H1 (cell line): ENCODE data around the gene TMIGD2. TPM values are rescaled to one million over a fixed set of nuclear protein-coding genes. Genes with fewer than 3 reads are reported as not detected.
A peak's percentile ranks its signal among the peaks of the same experiment; 100 is the strongest.

Experiments used
- ASH2L ChIP-seq: fragments of 200-600, 300-600 bp; sonication (generic); IDR thresholded peaks from one replicate; pipeline ENCODE4 v1.7.1; 2017; ENCODE audit warnings: low read length
- BACH1 ChIP-seq: IDR thresholded peaks from 2 replicates; pipeline ENCODE4 v1.6.1; 2012; ENCODE audit warnings: low read length, improper control_type of control experiment
- BCL11A ChIP-seq, 2 experiments: IDR thresholded peaks; one replicate each; pipeline ENCODE4 v1.6.1; 2011; ENCODE audit warnings: low read depth in 2 of 2, low read length in 2 of 2, mild to moderate bottlenecking in 2 of 2
- EGR1 ChIP-seq: IDR thresholded peaks from 2 replicates; pipeline ENCODE4 v1.6.1; 2011; ENCODE audit warnings: low read depth, low read length, borderline replicate concordance
- EZH2 ChIP-seq: fragments of 200-600 bp; sonication (generic); IDR thresholded peaks from 2 replicates; pipeline ENCODE4 v1.7.1; 2012; ENCODE audit warnings: low read depth, mild to moderate bottlenecking, moderate library complexity, low read length, inconsistent platforms; ENCODE audit not compliant: severe bottlenecking
- FOSL1 ChIP-seq: IDR thresholded peaks from 2 replicates; pipeline ENCODE4 v1.6.1; 2011; ENCODE audit warnings: mild to moderate bottlenecking, low read depth, low read length, moderate library complexity; ENCODE audit not compliant: insufficient read depth
- GABPA ChIP-seq: IDR thresholded peaks from 2 replicates; pipeline ENCODE4 v1.6.1; 2011; ENCODE audit warnings: mild to moderate bottlenecking, low read length, moderate library complexity, borderline replicate concordance; ENCODE audit not compliant: insufficient read depth
- GTF2F1 ChIP-seq: IDR thresholded peaks from 2 replicates; pipeline ENCODE4 v1.6.1; 2012; ENCODE audit warnings: low read depth, low read length, improper control_type of control experiment, borderline replicate concordance
- HDAC2 ChIP-seq, 2 experiments: fragments of 300-600 bp in 1 of 2; sonication (generic) in 1 of 2; IDR thresholded peaks; 2 replicates each; pipeline ENCODE4 v1.6.1; 2011 to 2012; ENCODE audit warnings: low read depth in 2 of 2, low read length in 2 of 2, mild to moderate bottlenecking in 2 of 2, moderate library complexity in 2 of 2, borderline replicate concordance in 1 of 2, inconsistent platforms in 1 of 2
- NRF1 ChIP-seq: IDR thresholded peaks from 2 replicates; pipeline ENCODE4 v1.6.1; 2011; ENCODE audit warnings: mild to moderate bottlenecking, low read depth, low read length, improper control_type of control experiment
- POLR2AphosphoS5 ChIP-seq: IDR thresholded peaks from 2 replicates; pipeline ENCODE4 v1.6.1; 2011; ENCODE audit warnings: low read depth, low read length
- RFX5 ChIP-seq: IDR thresholded peaks from 2 replicates; pipeline ENCODE4 v1.6.1; 2011; ENCODE audit warnings: low read depth, low read length, improper control_type of control experiment, borderline replicate concordance
- SAP30 ChIP-seq: fragments of 300-600 bp; sonication (generic); IDR thresholded peaks from 2 replicates; pipeline ENCODE4 v1.7.1; 2012; ENCODE audit warnings: low read length, moderate library complexity, mild to moderate bottlenecking, inconsistent platforms; ENCODE audit not compliant: insufficient read depth, insufficient replicate concordance
- SIN3A ChIP-seq, 2 experiments: IDR thresholded peaks in 1 of 2; conservative IDR thresholded peaks in 1 of 2; 2 replicates each; pipeline ENCODE4 v1.6.1; 2011 to 2012; ENCODE audit warnings: low read length in 2 of 2, improper control_type of control experiment in 1 of 2, low read depth in 1 of 2, mild to moderate bottlenecking in 1 of 2
- SIX5 ChIP-seq: IDR thresholded peaks from 2 replicates; pipeline ENCODE4 v1.6.1; 2011; ENCODE audit warnings: mild to moderate bottlenecking, low read depth, low read length
- SP2 ChIP-seq: IDR thresholded peaks from 2 replicates; pipeline ENCODE4 v1.6.1; 2012; ENCODE audit warnings: mild to moderate bottlenecking, low read length, inconsistent platforms
- SUZ12 ChIP-seq: fragments of 200-600 bp; sonication (generic); IDR thresholded peaks from 2 replicates; pipeline ENCODE4 v1.6.1; 2012; ENCODE audit warnings: mild to moderate bottlenecking, inconsistent platforms, low read length, moderate library complexity, mixed read lengths
- TAF1 ChIP-seq: IDR thresholded peaks from 2 replicates; pipeline ENCODE4 v1.6.1; 2011; ENCODE audit warnings: mild to moderate bottlenecking, low read depth, low read length
- TEAD4 ChIP-seq: IDR thresholded peaks from 2 replicates; pipeline ENCODE4 v1.6.1; 2012; ENCODE audit warnings: low read depth, low read length, inconsistent platforms, mixed read lengths
- YY1 ChIP-seq: IDR thresholded peaks from 2 replicates; pipeline ENCODE4 v1.6.1; 2011; ENCODE audit warnings: low read depth, mild to moderate bottlenecking, low read length
- polyA plus RNA-seq, 7 experiments: library from polyadenylated mRNA; depleted of rRNA in 3 of 7; stranded (reverse) in 5 of 7; unstranded in 2 of 7; fragments of >200 nt in 5 of 7; fragments of 200-250 nt in 2 of 7; gene quantifications; 1 replicate in 5 of 7; 2 replicates in 1 of 7; 4 replicates in 1 of 7; pipeline versions ENCODE4 v1.2.1 to v1.2.3, GENCODE V29; 2011 to 2013; ENCODE audit warnings: missing spikeins in 2 of 7, mixed read lengths in 2 of 7
- total RNA-seq: library from RNA; stranded (reverse); fragmentation: NEBNext Ultra II Directional; extraction: Animal tissue kit (Norgen Biotek cat#: 25700); gene quantifications from 2 replicates; pipeline ENCODE4 v1.2.1, GENCODE V29; 2021
- TF ChIP-seq, protein P1 (sequence below): IDR thresholded peaks from 2 replicates; pipeline ENCODE4 v1.6.1; 2011; ENCODE audit warnings: low read length, improper control_type of control experiment
- TF ChIP-seq, protein P2 (sequence below): IDR thresholded peaks from 2 replicates; pipeline ENCODE4 v1.6.1; 2012; ENCODE audit warnings: inconsistent platforms

Gene TMIGD2
- total and polyA plus RNA-seq, 2 of the 8 experiments (the other 6 are each of a cell fraction or from before 2014, with no cell fraction given): 0.39 to 0.41 TPM

DNA sequence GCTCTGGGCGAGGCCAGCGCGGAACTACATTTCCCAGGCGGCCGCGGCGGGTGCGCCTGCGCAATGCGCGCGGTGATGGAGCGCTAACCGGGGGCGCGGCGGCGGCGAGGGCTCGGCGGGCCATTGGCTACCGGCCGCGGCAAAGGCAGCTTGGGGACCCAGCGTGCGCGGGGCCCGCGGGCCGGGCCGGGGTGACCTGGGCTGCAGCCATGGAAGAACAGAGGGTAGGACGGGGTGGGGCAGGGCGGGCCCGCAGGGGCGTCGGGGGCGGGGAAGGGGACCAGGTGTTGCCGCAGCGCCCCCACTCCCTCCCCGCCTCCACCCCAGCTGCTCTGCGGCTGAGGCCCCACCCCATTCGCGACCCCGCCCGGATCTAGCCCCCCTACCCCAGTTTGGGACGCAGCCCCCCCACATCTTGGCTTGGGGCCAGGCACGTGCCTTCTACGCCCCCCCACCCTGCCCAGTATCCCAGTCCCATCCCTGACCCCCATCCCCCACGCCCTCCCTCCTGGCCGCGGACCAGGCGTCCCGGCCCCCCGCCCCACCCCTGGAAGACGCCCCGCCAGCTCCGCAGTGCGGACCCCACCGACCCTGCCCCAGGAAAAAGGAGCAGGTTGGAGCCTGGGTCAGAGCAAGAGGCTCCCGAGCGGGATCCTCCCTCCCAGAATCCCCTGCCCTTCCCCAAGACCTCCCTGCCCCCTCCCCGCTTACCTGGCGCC is 2.5 kb upstream of the TMIGD2 start, which contains the start of gene FSD1 (continued):
- no peak for TF ChIP-seq HDAC2 (IDR thresholded peaks at IDR 0.05; ENCODE audit: borderline replicate concordance in 1 of 2, low read depth in 2 of 2, low read length in 2 of 2)
- TF ChIP-seq SIX5: peak; percentile 73
- peak in 1 of 2 experiments; percentile 38; a peak in 1 of 4 replicates for TF ChIP-seq SIN3A (conservative IDR thresholded peaks at IDR 0.05 in 1 of 2, IDR thresholded peaks at IDR 0.05 in 1 of 2; ENCODE audit: low read depth in 1 of 2, low read length in 2 of 2)
- no peak for TF ChIP-seq BCL11A (IDR thresholded peaks at IDR 0.05; ENCODE audit: low read depth in 2 of 2, low read length in 2 of 2)
- no peak for TF ChIP-seq TEAD4
- TF ChIP-seq NRF1: peak; percentile 83
- TF ChIP-seq FOSL1: no peak
- TF ChIP-seq BACH1: no peak
- TF ChIP-seq, protein P1, sequence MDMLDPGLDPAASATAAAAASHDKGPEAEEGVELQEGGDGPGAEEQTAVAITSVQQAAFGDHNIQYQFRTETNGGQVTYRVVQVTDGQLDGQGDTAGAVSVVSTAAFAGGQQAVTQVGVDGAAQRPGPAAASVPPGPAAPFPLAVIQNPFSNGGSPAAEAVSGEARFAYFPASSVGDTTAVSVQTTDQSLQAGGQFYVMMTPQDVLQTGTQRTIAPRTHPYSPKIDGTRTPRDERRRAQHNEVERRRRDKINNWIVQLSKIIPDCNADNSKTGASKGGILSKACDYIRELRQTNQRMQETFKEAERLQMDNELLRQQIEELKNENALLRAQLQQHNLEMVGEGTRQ: no peak
- TF ChIP-seq EGR1: no peak
- TF ChIP-seq SP2: no peak
- no peak for TF ChIP-seq EZH2
- no peak for TF ChIP-seq RFX5
- no peak for TF ChIP-seq SUZ12
- peak; percentile 59 for TF ChIP-seq TAF1
- TF ChIP-seq, protein P2, sequence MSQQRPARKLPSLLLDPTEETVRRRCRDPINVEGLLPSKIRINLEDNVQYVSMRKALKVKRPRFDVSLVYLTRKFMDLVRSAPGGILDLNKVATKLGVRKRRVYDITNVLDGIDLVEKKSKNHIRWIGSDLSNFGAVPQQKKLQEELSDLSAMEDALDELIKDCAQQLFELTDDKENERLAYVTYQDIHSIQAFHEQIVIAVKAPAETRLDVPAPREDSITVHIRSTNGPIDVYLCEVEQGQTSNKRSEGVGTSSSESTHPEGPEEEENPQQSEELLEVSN: peak; percentile 61; the same call in 1 of the 2 replicates
- TF ChIP-seq GTF2F1: no peak
- TF ChIP-seq ASH2L: no peak
- TF ChIP-seq SAP30: no peak
- no peak for TF ChIP-seq POLR2AphosphoS5
- 0 out of 2 replicates have a peak, but pooled peaks have one; percentile 19 for TF ChIP-seq YY1
- no peak for TF ChIP-seq GABPA
